DND-41 (cell line): Measurements from ENCODE around the gene UQCC2.

ENCODE experiments used
- ATAC-seq: fragments of 200-7000 bp; cut with Tn5 transposase; 3 replicates; pipeline ENCODE4 v1.9.1; 2021; ENCODE audit warnings: low read depth; ENCODE audit not compliant: insufficient read depth
- DNase-seq: peaks from one replicate; pipeline ENCODE4 v3.0.0-alpha.2; 2020
- H2AFZ ChIP-seq: 2 replicates; pipeline ENCODE4 v1.6.0; 2012; ENCODE audit warnings: low read depth, low read length
- H3K27ac ChIP-seq: 2 replicates; pipeline ENCODE4 v1.5.1; 2012; ENCODE audit warnings: low read length, inconsistent platforms
- H3K27me3 ChIP-seq: fragments of 200-600 bp; sonication (generic); 2 replicates; pipeline ENCODE4 v1.6.0; 2012; ENCODE audit warnings: low read length, mild to moderate bottlenecking, inconsistent platforms; ENCODE audit not compliant: insufficient read depth, poor library complexity
- H3K36me3 ChIP-seq: 2 replicates; pipeline ENCODE4 v1.5.1; 2012; ENCODE audit warnings: low read length, inconsistent platforms; ENCODE audit not compliant: insufficient read depth
- H3K4me1 ChIP-seq: 2 replicates; pipeline ENCODE4 v1.5.1; 2012; ENCODE audit warnings: mild to moderate bottlenecking, low read length; ENCODE audit not compliant: insufficient read depth
- H3K4me2 ChIP-seq: 2 replicates; pipeline ENCODE4 v1.6.0; 2012; ENCODE audit warnings: mild to moderate bottlenecking, moderate library complexity, low read length, inconsistent platforms; ENCODE audit not compliant: insufficient read depth
- H3K4me3 ChIP-seq, 2 experiments: fragments of 200-600 bp in 1 of 2; shearing (Covaris generic) in 1 of 2; 2 replicates each; pipeline ENCODE4 v1.5.1; 2012 to 2016; ENCODE audit warnings: inconsistent platforms in 2 of 2, low read length in 2 of 2, mild to moderate bottlenecking in 2 of 2, low read depth in 1 of 2, moderate library complexity in 1 of 2
- H3K79me2 ChIP-seq: 2 replicates; pipeline ENCODE4 v1.6.0; 2012; ENCODE audit warnings: low read length, inconsistent platforms; ENCODE audit not compliant: insufficient read depth
- H3K9ac ChIP-seq: 2 replicates; pipeline ENCODE4 v1.6.0; 2012; ENCODE audit warnings: low read depth, mild to moderate bottlenecking, inconsistent platforms, low read length, moderate library complexity
- H3K9me3 ChIP-seq: 2 replicates; pipeline ENCODE4 v1.5.1; 2012; ENCODE audit warnings: low read length, moderate library complexity, mild to moderate bottlenecking, inconsistent platforms; ENCODE audit not compliant: insufficient read depth, severe bottlenecking
- H4K20me1 ChIP-seq: 2 replicates; pipeline ENCODE4 v1.6.0; 2012; ENCODE audit warnings: low read length; ENCODE audit not compliant: insufficient read depth
- CTCF ChIP-seq: IDR thresholded peaks from 2 replicates; pipeline ENCODE4 v1.5.1; 2012; ENCODE audit warnings: borderline replicate concordance, low read length, moderate library complexity, mild to moderate bottlenecking; ENCODE audit not compliant: poor library complexity, severe bottlenecking; ENCODE audit errors: extremely low read depth
- EZH2 ChIP-seq: IDR thresholded peaks from 3 replicates; pipeline ENCODE4 v1.6.1; 2012; ENCODE audit warnings: borderline replicate concordance, low read depth, mild to moderate bottlenecking, moderate library complexity, low read length, inconsistent platforms; ENCODE audit not compliant: severe bottlenecking

Gene UQCC2

GRCh38 chr6:33755070-33755869 is 43.8 kb upstream of the UQCC2 start:
- Histone ChIP-seq H3K9ac (no peak overlapping the region), H3K79me2 (no peaks in the 10 kb centered on the region), H3K4me1 (peaks cover 7% of the 10 kb centered on the region), H4K20me1 (0 out of 2 replicates have a peak, but pooled peaks cover 2% of the 10 kb centered on the region), H3K4me2 (no peak overlapping the region), H3K27me3 (peaks cover 3% of the 10 kb centered on the region), H2AFZ (no peak overlapping the region), H3K27ac (no peak overlapping the region), H3K4me3 (no peak overlapping the region), H3K9me3 (no peaks in the 10 kb centered on the region), H3K36me3 (no peaks in the 10 kb centered on the region)
- ATAC-seq = no peak
- DNase-seq = no peak
- TF ChIP-seq EZH2 = no peak
- no peak for TF ChIP-seq CTCF

- ATAC-seq (no peak), DNase-seq (no peak)
- Histone ChIP-seq H3K9me3 (no peaks in the 10 kb centered on the region), H4K20me1 (0 out of 2 replicates have a peak, but pooled peaks cover 2% of the 10 kb centered on the region), H3K79me2 (no peaks in the 10 kb centered on the region), H2AFZ (no peak overlapping the region), H3K9ac (no peak overlapping the region), H3K4me1 (peaks cover 7% of the 10 kb centered on the region), H3K4me3 (no peak overlapping the region), H3K4me2 (no peak overlapping the region), H3K36me3 (no peaks in the 10 kb centered on the region), H3K27me3 (no peaks in the 10 kb centered on the region), H3K27ac (no peak overlapping the region)
- TF ChIP-seq CTCF = no peak
Observed at GRCh38 chr6:33754222-33754621, 42.7 kb upstream of the UQCC2 start.

GRCh38 chr6:33752646-33753015 is 41.1 kb upstream of the UQCC2 start:
- Histone ChIP-seq H3K9ac (no peak overlapping the region), H3K4me2 (no peak overlapping the region), H3K27me3 (no peaks in the 10 kb centered on the region), H3K36me3 (no peaks in the 10 kb centered on the region), H3K9me3 (no peaks in the 10 kb centered on the region), H3K79me2 (no peaks in the 10 kb centered on the region), H2AFZ (no peak overlapping the region), H3K4me1 (peaks cover 7% of the 10 kb centered on the region), H3K4me3 (no peak overlapping the region), H4K20me1 (peaks cover 7% of the 10 kb centered on the region; the same call in 1 of the 2 replicates), H3K27ac (no peak overlapping the region)
- ATAC-seq (no peak), DNase-seq (no peak)
- TF ChIP-seq CTCF (no peak), EZH2 (no peak)
